ENCODE results near the gene MLXIP.

MLXIP gene

GRCh38 chr12:122128481-122128880, 49.9 kb downstream of the MLXIP start:
- DNase-seq: no peak

GRCh38 chr12:122129131-122129530, 50.6 kb downstream of the MLXIP start:
- DNase-seq: no peak

- DNase-seq: no peak
Observed at GRCh38 chr12:122130150-122130549, 51.6 kb downstream of the MLXIP start.

GRCh38 chr12:122133192-122133950, 54.8 kb downstream of the MLXIP start:
- DNase-seq: no peak

GRCh38 chr12:122135437-122136031, 57.0 kb downstream of the MLXIP start:
- no peak for DNase-seq

DNA sequence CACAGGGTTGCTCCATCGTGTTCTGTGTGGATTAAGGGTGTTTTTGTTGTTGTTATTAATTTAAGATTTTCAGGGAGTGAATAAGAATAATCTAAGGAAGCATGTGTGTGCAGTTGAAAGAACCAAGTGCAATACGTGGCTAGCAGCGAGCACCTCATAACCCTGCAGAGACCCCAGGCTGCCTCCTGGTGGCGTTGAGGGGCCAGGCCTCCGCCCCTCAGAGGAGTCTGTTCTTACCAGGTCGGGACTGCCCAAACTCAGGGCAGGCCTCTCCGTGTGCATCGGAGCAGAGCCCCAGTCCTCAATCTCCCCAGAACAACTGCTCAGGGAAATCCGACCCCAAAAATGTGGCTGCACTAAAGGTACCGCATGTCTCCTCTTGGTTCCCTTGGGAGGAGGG, 58.7 kb downstream of the MLXIP start:
- DNase-seq: no peak

GRCh38 chr12:122137681-122138080, 59.1 kb downstream of the MLXIP start:
- DNase-seq: no peak

DNA sequence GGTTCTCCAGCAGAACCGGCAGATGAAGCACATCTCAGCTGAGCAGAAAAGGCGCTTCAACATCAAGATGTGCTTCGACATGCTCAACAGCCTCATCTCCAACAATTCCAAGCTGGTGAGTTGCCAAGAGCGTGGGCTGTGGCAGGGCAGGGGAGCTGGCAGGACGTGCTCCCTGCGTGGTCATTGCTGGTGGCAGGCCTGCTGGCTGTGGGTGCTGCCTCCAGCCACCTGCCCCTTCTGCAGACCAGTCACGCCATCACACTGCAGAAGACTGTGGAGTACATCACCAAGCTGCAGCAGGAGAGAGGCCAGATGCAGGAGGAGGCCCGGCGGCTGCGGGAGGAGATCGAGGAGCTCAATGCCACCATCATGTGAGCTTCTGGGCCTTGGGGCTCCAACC, 59.6 kb downstream of the MLXIP start:
- DNase-seq: no peak

GRCh38 chr12:122138616-122139015, 60.1 kb downstream of the MLXIP start:
- no peak for DNase-seq

DNA sequence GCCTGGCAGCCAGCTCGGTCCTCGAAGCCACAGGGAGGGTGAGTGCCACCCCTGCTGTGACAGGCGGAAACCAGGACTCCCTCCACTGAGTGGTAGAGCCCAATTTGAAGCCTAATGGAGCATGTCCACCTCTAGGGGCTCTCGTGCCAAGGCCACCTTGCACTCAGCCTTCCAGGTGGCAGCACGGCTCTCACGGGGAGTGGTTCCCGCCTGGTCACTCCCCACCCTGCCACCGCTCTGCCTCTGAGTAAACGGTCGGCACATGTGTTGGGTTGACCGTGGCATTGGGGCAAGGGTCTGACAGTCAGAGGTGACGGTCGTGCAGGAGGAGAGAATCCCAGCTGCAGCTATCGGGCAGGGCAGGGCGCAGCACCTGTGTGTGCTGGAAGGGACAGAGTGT, 60.7 kb downstream of the MLXIP start:
- no peak for DNase-seq

DNA sequence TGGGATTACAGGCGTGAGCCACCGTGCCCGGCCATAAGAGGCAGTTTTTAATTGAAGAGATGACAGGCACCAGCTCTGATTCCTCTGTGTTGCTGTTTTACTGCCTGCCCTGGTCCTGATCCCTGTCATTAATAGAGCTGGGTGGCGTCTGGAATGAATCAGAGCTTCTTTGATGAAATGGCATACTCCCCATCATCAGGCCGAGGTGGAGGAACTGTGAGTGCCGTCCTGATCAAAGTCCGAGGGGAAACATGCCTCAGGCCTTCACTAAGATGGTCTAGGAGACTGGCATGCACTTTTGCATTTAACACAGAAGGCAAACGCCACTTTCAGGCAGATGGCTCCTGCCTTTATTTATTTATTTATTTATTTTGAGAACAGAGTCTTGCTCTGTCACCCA, 61.4 kb downstream of the MLXIP start:
- DNase-seq: no peak

DNA sequence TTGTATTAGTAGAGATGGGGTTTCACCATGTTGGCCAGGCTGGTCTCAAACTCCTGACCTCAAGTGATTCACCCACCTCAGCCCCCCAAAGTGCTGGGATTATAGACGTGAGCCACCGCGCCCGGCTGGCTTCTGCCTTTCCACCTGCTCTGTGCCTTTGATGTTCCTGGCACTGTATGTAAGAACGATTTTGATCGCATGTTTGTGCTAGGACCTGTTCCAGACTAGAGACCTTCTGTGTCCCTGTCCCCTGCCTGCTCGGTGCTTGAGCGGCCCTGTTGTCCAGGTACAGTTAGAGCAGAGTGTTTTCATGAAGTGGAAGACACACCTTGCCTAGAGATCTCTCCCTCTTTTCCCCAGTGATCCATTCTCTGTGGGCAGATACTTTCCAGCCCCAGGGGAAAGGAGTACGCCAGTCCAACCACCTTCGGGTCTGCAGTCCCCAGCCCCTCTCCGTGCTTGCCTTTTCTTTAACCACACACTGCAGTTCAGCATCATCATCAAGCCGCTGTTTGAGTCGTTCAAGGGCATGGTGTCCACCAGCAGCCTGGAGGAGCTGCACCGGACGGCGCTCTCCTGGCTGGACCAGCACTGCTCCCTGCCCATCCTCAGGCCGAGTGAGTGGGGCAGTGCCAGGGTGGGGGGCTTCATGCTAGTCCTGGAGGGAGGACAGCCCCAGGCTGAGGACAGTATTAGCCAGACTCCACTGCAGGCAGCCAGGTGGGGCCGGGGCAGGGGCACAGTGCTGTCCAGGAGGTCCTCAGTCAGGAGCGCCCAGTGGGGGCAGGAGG, 62.1 kb downstream of the MLXIP start:
- DNase-seq: no peak

- DNase-seq: no peak
Observed at GRCh38 chr12:122141911-122142725, 63.6 kb downstream of the MLXIP start.

DNA sequence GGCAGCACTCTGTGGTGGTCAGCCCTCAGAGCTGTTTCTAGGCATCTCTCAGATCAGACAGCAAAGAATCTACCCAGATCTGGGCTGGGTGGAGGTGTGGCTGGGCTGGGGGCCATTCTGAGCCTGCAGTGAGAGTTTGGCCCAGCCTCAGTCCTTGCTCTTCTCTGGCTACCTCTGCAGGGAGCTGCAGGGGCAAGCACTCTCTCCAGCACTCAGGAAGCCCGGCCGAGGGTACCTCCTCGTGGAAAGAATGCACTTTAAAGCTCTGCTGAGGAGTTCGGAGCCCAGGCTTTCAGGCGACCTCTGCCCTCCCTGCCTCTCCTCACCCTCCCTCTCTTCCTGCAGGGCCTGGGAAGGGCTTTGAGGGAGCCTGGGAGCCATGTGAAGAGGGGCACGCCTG, 64.3 kb downstream of the MLXIP start:
- no peak for DNase-seq

- DNase-seq: no peak
Observed at GRCh38 chr12:122144885-122145284, 66.3 kb downstream of the MLXIP start.

GRCh38 chr12:122145505-122146330, 67.2 kb downstream of the MLXIP start:
- no peak for DNase-seq

DNA sequence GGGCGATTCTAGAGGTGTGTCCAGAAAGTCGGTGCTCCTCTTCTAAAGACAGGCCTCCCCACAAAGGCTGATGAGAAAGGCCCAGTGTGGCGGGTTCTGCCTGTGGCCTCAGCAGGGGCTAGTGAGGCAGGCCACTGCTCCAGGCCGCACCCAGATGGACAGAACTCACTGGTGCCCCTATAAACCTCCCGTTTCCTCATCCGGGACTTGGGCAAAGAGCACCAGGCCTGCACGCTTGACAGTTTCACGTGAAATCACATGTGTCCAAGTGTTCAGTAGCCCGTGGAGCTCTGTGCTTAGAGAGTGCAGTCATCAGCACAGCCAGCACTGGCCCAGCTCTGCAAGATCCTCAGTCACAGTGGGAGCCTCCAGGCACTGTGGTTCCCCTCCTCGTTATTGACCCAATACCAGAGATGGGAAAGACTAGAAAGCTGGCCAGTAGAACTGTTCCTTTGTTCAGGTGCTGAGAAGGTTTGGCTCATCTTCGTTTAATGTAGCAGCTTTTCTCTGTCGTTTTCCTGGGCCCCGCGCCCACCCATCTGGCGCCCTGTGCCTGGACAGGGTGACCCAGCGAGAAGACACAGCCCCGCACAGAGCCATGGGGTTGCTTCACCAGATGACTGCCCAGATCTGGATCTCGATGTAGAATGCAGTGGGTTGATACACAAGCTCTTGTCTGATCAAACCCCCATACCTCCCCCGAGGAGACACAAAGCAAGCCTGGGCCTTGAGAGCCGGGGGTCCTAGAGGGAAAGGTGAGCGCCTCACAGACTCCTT, 69.1 kb downstream of the MLXIP start:
- no peak for DNase-seq

GRCh38 chr12:122148657-122149056, 70.1 kb downstream of the MLXIP start:
- DNase-seq: no peak

DNA sequence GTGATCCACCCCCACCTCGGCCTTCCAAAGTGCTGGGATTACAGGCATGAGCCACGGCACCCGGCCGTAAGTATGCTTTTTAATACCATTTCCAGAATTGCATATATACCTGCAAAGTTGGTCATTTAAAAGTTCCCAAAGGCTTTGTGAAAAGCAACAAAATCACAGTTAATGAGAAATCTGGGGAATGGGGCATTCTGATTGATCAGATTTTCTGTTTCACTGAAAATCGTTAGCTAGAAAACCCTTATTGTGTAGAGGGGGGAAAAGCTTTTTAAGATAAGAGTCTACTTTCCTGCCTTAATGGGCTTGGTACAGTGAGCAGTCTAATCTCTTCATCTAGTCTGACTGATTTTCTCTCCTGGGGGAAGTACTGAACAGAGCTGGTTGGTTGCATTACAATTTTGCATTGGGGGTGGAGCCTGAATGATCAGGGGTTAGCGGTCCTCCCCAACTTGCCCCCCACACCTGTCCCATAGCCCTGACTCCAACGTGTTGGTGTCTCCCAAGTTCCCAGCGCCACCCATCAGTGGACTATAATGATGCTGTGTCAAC, 71.6 kb downstream of the MLXIP start:
- DNase-seq: no peak

DNA sequence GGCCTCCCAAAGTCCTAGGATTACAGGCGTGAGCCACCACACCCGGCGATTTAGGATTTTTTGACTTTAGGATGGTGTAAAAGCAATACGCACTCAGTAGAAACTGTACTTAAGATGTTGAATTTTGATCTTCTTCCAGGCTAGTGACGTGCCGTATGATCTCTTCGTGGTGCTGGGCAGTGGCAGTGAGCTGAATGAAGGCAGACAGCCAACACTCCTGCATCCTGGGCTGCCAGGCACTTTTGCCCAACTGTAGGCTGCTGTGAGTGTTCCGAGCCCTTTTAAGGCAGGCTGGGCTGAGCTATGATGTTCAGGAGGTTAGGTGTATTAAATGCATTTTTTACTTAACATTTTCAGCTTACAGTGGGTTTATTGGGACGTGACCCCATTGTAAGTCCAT, 74.2 kb downstream of the MLXIP start:
- DNase-seq: no peak

DNA sequence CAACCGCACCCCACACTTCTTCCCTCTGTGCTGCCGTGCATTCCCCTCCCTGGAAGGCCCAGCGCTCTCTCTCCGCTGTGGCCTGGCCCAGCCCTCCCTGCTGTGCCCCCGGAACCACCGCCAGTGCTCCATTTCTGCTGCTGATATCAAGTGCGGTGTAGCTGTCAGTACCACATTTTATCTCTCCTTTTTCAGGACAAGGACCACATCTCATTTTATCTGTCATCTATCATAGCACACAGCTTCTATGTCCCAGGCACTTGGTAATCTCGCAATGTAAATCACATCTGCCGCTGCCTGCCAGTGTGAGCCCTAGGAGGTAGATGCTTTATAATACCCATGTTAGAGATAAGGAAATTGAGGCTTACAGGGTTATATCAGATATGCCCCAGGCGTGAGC, 77.1 kb downstream of the MLXIP start:
- no peak for DNase-seq

Data from DMS 273 treated with DMSO at 0.1 percent for 48 hours (cell line).